GM12875 (cell line): ENCODE results near the gene AHSP.

Experiments
- H3K4me3 ChIP-seq: one replicate; pipeline ENCODE4 v1.5.1; 2011; ENCODE audit warnings: low read depth, low read length, control low read depth
- TF ChIP-seq, protein P1 (sequence below): IDR thresholded peaks from 2 replicates; pipeline ENCODE4 v1.5.1; 2011; ENCODE audit warnings: low read depth, mild to moderate bottlenecking, control low read depth, inconsistent platforms, low read length, moderate library complexity, borderline replicate concordance; ENCODE audit not compliant: insufficient read depth

Gene AHSP

DNA sequence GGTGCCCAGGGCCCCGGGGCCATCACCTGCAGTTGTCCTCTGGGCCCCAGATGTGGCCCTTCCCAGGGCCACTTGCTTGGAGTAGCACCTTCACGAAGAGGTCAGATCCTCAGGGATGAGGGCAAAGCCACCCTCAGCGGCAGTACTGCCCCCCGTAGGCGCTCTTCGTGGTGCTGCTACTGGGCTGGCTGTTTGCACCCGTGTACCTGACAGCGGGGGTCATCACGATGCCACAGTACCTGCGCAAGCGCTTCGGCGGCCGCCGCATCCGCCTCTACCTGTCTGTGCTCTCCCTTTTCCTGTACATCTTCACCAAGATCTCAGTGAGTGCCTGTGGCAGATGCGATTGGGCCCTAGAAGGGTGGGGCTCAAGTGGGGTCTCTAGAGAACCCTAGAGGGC lies 42.1 kb upstream of the AHSP start:
- no peak overlapping the region for H3K4me3 ChIP-seq
- TF ChIP-seq, protein P1, sequence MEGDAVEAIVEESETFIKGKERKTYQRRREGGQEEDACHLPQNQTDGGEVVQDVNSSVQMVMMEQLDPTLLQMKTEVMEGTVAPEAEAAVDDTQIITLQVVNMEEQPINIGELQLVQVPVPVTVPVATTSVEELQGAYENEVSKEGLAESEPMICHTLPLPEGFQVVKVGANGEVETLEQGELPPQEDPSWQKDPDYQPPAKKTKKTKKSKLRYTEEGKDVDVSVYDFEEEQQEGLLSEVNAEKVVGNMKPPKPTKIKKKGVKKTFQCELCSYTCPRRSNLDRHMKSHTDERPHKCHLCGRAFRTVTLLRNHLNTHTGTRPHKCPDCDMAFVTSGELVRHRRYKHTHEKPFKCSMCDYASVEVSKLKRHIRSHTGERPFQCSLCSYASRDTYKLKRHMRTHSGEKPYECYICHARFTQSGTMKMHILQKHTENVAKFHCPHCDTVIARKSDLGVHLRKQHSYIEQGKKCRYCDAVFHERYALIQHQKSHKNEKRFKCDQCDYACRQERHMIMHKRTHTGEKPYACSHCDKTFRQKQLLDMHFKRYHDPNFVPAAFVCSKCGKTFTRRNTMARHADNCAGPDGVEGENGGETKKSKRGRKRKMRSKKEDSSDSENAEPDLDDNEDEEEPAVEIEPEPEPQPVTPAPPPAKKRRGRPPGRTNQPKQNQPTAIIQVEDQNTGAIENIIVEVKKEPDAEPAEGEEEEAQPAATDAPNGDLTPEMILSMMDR, result no peak

- TF ChIP-seq, protein P1, result no peak
- no peak overlapping the region for H3K4me3 ChIP-seq
Observed at GRCh38 chr16:31486045-31486444, 41.7 kb upstream of the AHSP start.

- TF ChIP-seq, protein P1, result no peak
- H3K4me3 ChIP-seq, result no peak overlapping the region
Observed at GRCh38 chr16:31487071-31487719, 40.5 kb upstream of the AHSP start.

GRCh38 chr16:31487720-31488467 lies 39.8 kb upstream of the AHSP start:
- TF ChIP-seq, protein P1, result no peak

DNA sequence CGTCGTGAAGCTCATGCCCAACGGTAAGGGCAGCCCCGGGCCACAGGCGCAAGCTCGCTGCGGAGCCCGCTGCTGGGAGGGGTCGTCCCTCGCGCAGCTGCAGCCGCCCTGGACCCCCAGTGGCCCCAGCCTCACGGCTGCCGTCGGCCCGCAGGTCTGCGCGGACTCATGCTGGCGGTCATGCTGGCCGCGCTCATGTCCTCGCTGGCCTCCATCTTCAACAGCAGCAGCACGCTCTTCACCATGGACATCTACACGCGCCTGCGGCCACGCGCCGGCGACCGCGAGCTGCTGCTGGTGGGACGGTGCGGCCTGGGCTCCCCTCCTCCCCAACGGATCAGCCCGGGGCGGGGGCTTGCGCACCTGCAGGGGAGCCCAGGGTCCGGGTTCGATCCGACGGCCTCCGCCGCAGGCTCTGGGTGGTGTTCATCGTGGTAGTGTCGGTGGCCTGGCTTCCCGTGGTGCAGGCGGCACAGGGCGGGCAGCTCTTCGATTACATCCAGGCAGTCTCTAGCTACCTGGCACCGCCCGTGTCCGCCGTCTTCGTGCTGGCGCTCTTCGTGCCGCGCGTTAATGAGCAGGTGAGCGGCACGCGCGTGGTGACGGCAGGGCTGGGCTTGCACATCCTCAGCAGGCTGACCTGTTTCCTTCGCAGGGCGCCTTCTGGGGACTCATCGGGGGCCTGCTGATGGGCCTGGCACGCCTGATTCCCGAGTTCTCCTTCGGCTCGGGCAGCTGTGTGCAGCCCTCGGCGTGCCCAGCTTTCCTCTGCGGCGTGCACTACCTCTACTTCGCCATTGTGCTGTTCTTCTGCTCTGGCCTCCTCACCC lies 39.0 kb upstream of the AHSP start:
- TF ChIP-seq, protein P1, result no peak
- H3K4me3 ChIP-seq, result no peak overlapping the region

More at GRCh38 chr16:31487720-31488467, 39.8 kb upstream of the AHSP start:
- H3K4me3 ChIP-seq, result peak overlapping the region; percentile 26

GRCh38 chr16:31489298-31489564 lies 38.5 kb upstream of the AHSP start:
- TF ChIP-seq, protein P1, result no peak
- H3K4me3 ChIP-seq, result no peak overlapping the region
